Activated B cell treated with CpG ODN at 0.5 μM for 24 hours (primary cell): Measurements from ENCODE around the gene RCBTB2. TPM values are rescaled to one million over a fixed set of nuclear protein-coding genes. Genes with fewer than 3 reads are reported as not detected.
A peak's percentile ranks its signal among the peaks of the same experiment; 100 is the strongest.

Experiments
- ATAC-seq: fragments of 200-7000 bp; cut with Tn5 transposase; one replicate; pipeline ENCODE4 v1.10.0; 2021; ENCODE audit warnings: low read depth, mild to moderate bottlenecking, moderate library complexity
- CTCF ChIA-PET: fragments of 350-600 bp; sonication (Branson Sonifier 250); formaldehyde crosslinking; loops from one replicate; lab custom pipeline; 2021; ENCODE audit warnings: antibody characterized with exemption; lab: Charles Lee
- POLR2A ChIA-PET: fragments of 350-600 bp; sonication (Branson Sonifier 250); formaldehyde crosslinking; loops from one replicate; lab custom pipeline; 2021; ENCODE audit warnings: antibody characterized with exemption; lab: Charles Lee
- DNase-seq: peaks from one replicate; pipeline ENCODE4 v3.0.0; 2022
- H3K27ac Mint-ChIP-seq: one replicate; pipeline ENCODE4 v1.8.0; 2020; ENCODE audit warnings: mixed read lengths
- H3K27me3 Mint-ChIP-seq: one replicate; pipeline ENCODE4 v1.8.0; 2021; ENCODE audit warnings: mixed read lengths
- H3K36me3 Mint-ChIP-seq: one replicate; pipeline ENCODE4 v1.8.0; 2021; ENCODE audit warnings: low read depth, mixed read lengths
- H3K4me1 Mint-ChIP-seq: one replicate; pipeline ENCODE4 v1.8.0; 2021; ENCODE audit warnings: mixed read lengths
- H3K4me3 Mint-ChIP-seq: one replicate; pipeline ENCODE4 v1.8.0; 2020; ENCODE audit warnings: mild to moderate bottlenecking, mixed read lengths
- H3K9me3 Mint-ChIP-seq: one replicate; pipeline ENCODE4 v1.8.0; 2020; ENCODE audit warnings: mixed read lengths
- CTCF ChIP-seq: fragments of 200-600 bp; IDR thresholded peaks from one replicate; pipeline ENCODE4 v1.8.0; 2022; ENCODE audit warnings: antibody characterized with exemption, mild to moderate bottlenecking
- intact Hi-C: fragments of 100-400 bp; cut with micrococcal nuclease; formaldehyde crosslinking; loops from one replicate; pipeline ENCODE4 v1.15.1; 2024
- total RNA-seq: library from RNA; stranded (reverse); gene quantifications from 2 replicates; pipeline ENCODE4 v1.2.3, GENCODE V29; 2022

The RCBTB2 gene
- total RNA-seq, 1 donor from 2014 or later: 2.4 TPM

GRCh38 chr13:48505012-48505411 lies 27.9 kb downstream of the RCBTB2 start:
- no peak for ATAC-seq
- Mint-ChIP-seq H3K9me3 (no peaks in the 10 kb centered on the region), H3K4me3 (peak overlapping the region; percentile 75), H3K36me3 (no peaks in the 10 kb centered on the region), H3K27me3 (peaks cover 20% of the 10 kb centered on the region), H3K27ac (peak overlapping the region; percentile 38), H3K4me1 (peaks cover 60% of the 10 kb centered on the region)
- intact Hi-C loops: loop anchor here (1.0 to 5.0 kb wide), 6 partner anchors 13 to 273 kb away; partner anchors contain the start of gene ITM2B
- ChIA-PET CTCF (no interaction called here), POLR2A (interaction anchor here (0.6 to 1.6 kb wide), 3 partner anchors 10 to 27 kb away, joined by 6 to 20 read pairs (median 11); partner anchors contain the start of gene RCBTB2)
- DNase-seq: no peak
- TF ChIP-seq CTCF: no peak

GRCh38 chr13:48504606-48505005 lies 28.3 kb downstream of the RCBTB2 start:
- DNase-seq: no peak
- peak overlapping the region; percentile 36 for H3K27ac Mint-ChIP-seq
- intact Hi-C loops: loop anchor here (1.0 to 5.0 kb wide), 6 partner anchors 12 to 272 kb away; partner anchors contain the start of gene ITM2B
- ChIA-PET POLR2A (interaction anchor here (0.6 to 1.6 kb wide), 2 partner anchors 10 to 12 kb away, joined by 6 to 20 read pairs; no protein-coding TSS in a partner anchor), CTCF (no interaction called here)
- H3K36me3 Mint-ChIP-seq: no peaks in the 10 kb centered on the region
- no peaks in the 10 kb centered on the region for H3K9me3 Mint-ChIP-seq
- peaks cover 61% of the 10 kb centered on the region for H3K4me1 Mint-ChIP-seq
- TF ChIP-seq CTCF: no peak
- ATAC-seq: no peak
- H3K4me3 Mint-ChIP-seq: no peak overlapping the region
- H3K27me3 Mint-ChIP-seq: peaks cover 20% of the 10 kb centered on the region

- Mint-ChIP-seq H3K36me3 (no peaks in the 10 kb centered on the region), H3K9me3 (no peaks in the 10 kb centered on the region), H3K4me1 (peaks cover 61% of the 10 kb centered on the region), H3K27ac (no peak overlapping the region), H3K4me3 (no peak overlapping the region), H3K27me3 (peaks cover 22% of the 10 kb centered on the region)
- ChIA-PET CTCF (no interaction called here), POLR2A (interaction anchor here (0.7 kb wide), 1 partner anchor 1906 kb away, joined by 3 read pairs; no protein-coding TSS in a partner anchor)
- intact Hi-C loops: no loop called here
- ATAC-seq (no peak), DNase-seq (no peak)
- TF ChIP-seq CTCF: no peak
These were observed 30.1 kb downstream of the RCBTB2 start for GRCh38 chr13:48502601-48503319.

- TF ChIP-seq CTCF: no peak
- Mint-ChIP-seq H3K9me3 (no peaks in the 10 kb centered on the region), H3K4me3 (no peak overlapping the region), H3K27me3 (peaks cover 18% of the 10 kb centered on the region), H3K36me3 (no peaks in the 10 kb centered on the region), H3K27ac (no peak overlapping the region), H3K4me1 (peaks cover 60% of the 10 kb centered on the region)
- intact Hi-C loops: no loop called here
- POLR2A ChIA-PET: interaction anchor here (0.7 to 1.2 kb wide), 3 partner anchors 31 to 464 kb away, joined by 3 to 4 read pairs (median 3); partner anchors contain the start of genes NUDT15 and RCBTB2
- CTCF ChIA-PET: no interaction called here
- no peak for DNase-seq
- no peak for ATAC-seq
These were observed 31.2 kb downstream of the RCBTB2 start for GRCh38 chr13:48501705-48502104.

GRCh38 chr13:48500652-48501197 lies 32.2 kb downstream of the RCBTB2 start:
- Mint-ChIP-seq H3K4me3 (no peak overlapping the region), H3K36me3 (no peaks in the 10 kb centered on the region), H3K27ac (no peak overlapping the region), H3K27me3 (peaks cover 18% of the 10 kb centered on the region), H3K4me1 (peaks cover 51% of the 10 kb centered on the region), H3K9me3 (no peaks in the 10 kb centered on the region)
- DNase-seq: no peak
- TF ChIP-seq CTCF: no peak
- ChIA-PET CTCF (interaction anchor here (1.1 kb wide), 1 partner anchor 80 kb away, joined by 3 read pairs; no protein-coding TSS in a partner anchor), POLR2A (interaction anchor here (0.6 to 1.2 kb wide), 6 partner anchors 8 to 463 kb away, joined by 3 to 4 read pairs (median 4); partner anchors contain the start of genes NUDT15 and RCBTB2)
- intact Hi-C loops: loop anchor here (1.0 kb wide), 1 partner anchor 8 kb away; no protein-coding TSS in a partner anchor
- peak; percentile 83 for ATAC-seq
